Adrenal gland (tissue), 12 donors: Measurements from ENCODE around the gene RBM34. TPM values are rescaled to one million over a fixed set of nuclear protein-coding genes. Genes with fewer than 3 reads are reported as not detected.

Experiments used
- DNase-seq, 7 donors: peaks; one replicate each; pipeline ENCODE4 v3.0.0-alpha.2; 2019 to 2020
- H3K27ac ChIP-seq, 5 donors: fragments of 200-600 bp; sonication (generic) in 4 of 5; 1 replicate in 3 of 5; 2 replicates in 2 of 5; pipeline versions ENCODE4 v1.5.1 to v1.8.0; 2016 to 2020; ENCODE audit warnings: mild to moderate bottlenecking in 1 of 5
- H3K27me3 ChIP-seq: fragments of 200-600 bp; 2 replicates; pipeline ENCODE4 v1.8.0; 2021
- H3K36me3 ChIP-seq, 2 donors: fragments of 200-600 bp; replicated peaks in 1 of 2; 1 replicate in 1 of 2; 2 replicates in 1 of 2; pipeline versions ENCODE4 v1.5.1 to v1.8.0; 2018 to 2022
- H3K4me1 ChIP-seq, 2 donors: fragments of 200-600 bp; replicated peaks in 1 of 2; 1 replicate in 1 of 2; 2 replicates in 1 of 2; pipeline versions ENCODE4 v1.5.1 to v1.8.0; 2018 to 2021
- H3K4me3 ChIP-seq, 4 donors: fragments of 200-600 bp; sonication (generic) in 3 of 4; one replicate each; pipeline ENCODE4 v1.5.1; 2016 to 2018
- H3K9me3 ChIP-seq, 3 donors: fragments of 200-600 bp; sonication (generic) in 1 of 3; replicated peaks in 1 of 3; 1 replicate in 2 of 3; 2 replicates in 1 of 3; pipeline versions ENCODE4 v1.5.1 to v1.8.0; 2016 to 2021
- POLR2A ChIP-seq, 2 donors: fragments of 450-650 bp; IDR thresholded peaks; one replicate each; pipeline ENCODE4 v1.6.1; 2017; ENCODE audit warnings: antibody characterized with exemption in 2 of 2, mild to moderate bottlenecking in 2 of 2, moderate library complexity in 1 of 2
- WGBS, 4 donors: extraction: QIAGEN DNeasy Blood & Tissue Kit in 2 of 4; methylation state at CpG; one replicate each; pipeline versions ENCODE4 v1.1.5 to v1.1.7; 2013 to 2017; 5-methylcytosine and 5-hydroxymethylcytosine counted together
- intact Hi-C, 2 donors: fragments of 100-400 bp; cut with DNase I; formaldehyde crosslinking; loops; one replicate each; pipeline versions ENCODE4 v1.14.1 to v1.15.0; 2022 to 2023
- polyA plus RNA-seq, 3 donors: library from polyadenylated mRNA; stranded (reverse); fragments of 200-250 nt in 2 of 3; fragments of 350-450 nt in 1 of 3; fragmentation: Illumina TruSeq in 1 of 3; extraction: RNeasy Lipid Tissue Mini Kit (QIAGEN cat#74804) in 1 of 3; gene quantifications; one replicate each; pipeline ENCODE4 v1.2.3, GENCODE V29; 2013 to 2014
- total RNA-seq, 9 donors: library from RNA; depleted of rRNA in 4 of 9; stranded (reverse); fragments of >200 nt in 4 of 9; fragments of 120-200 nt in 1 of 9; fragmentation: NEBNext Ultra II Directional in 1 of 9; extraction: Animal tissue kit (Norgen Biotek cat#: 25700) in 1 of 9; gene quantifications; one replicate each; pipeline versions ENCODE4 v1.1.0 to v1.2.4, GENCODE V29; 2013 to 2023
- TF ChIP-seq, protein P1 (sequence below), 6 experiments: fragments of 450-650 bp in 4 of 6; fragments of 200-600 bp in 2 of 6; sonication (generic) in 1 of 6; IDR thresholded peaks; 1 replicate in 5 of 6; 2 replicates in 1 of 6; pipeline versions ENCODE4 v1.5.1 to v1.8.0; 2016 to 2021; ENCODE audit warnings: antibody characterized with exemption in 6 of 6, mild to moderate bottlenecking in 2 of 6, moderate library complexity in 1 of 6
- donor health status: healthy with polysubstance abuse.
- donor health status: Bipolar disorder and iron deficiency.
- donor health status: DM: yes; HTN: yes; CAD: no.
- donor health status: DM: no; HTN: no; CAD: no.
- donor health status: DM: no; HTN: no; CAD: no.
- donor health status: DM: yes; HTN: yes; CAD: no.

RBM34 gene
- total and polyA plus RNA-seq, 12 donors: 16.6 to 181 (median 63.2) TPM

DNA sequence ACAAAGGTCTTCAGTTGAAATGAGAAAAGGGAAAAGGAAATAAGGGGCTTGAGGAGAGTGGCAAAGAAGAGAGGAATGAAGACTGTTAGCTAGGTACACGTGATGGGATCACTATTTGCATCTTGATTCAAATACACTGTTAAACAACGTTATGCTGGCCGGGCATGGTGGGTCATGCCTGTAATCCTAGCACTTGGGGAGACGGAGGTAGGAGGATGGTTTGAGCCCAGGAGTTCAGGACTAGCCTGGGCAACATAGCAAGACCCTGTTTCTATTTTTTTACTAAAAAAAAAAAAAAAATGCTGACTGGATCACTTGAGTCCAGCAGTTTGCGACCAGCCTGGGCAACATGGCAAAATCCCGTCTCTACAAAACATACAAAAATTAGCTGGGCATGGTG lies 2.4 kb downstream of the RBM34 start:
- Histone ChIP-seq H3K4me3 (no peak overlapping the region), H3K27me3 (no peaks in the 10 kb centered on the region), H3K4me1 (peaks cover 4 to 10% of the 10 kb centered on the region in 2 donors), H3K36me3 (peaks cover 0 to 38% of the 10 kb centered on the region in 2 donors), H3K27ac (no peak overlapping the region), H3K9me3 (no peaks in the 10 kb centered on the region)
- intact Hi-C loops: no loop called here
- WGBS, 4 donors: 93 to 99% (median 97%) methylated on average over 6 of the region's 6 CpGs
- DNase-seq: no peak
- TF ChIP-seq POLR2A (IDR thresholded peaks at IDR 0.05): no peak
- TF ChIP-seq, protein P1, sequence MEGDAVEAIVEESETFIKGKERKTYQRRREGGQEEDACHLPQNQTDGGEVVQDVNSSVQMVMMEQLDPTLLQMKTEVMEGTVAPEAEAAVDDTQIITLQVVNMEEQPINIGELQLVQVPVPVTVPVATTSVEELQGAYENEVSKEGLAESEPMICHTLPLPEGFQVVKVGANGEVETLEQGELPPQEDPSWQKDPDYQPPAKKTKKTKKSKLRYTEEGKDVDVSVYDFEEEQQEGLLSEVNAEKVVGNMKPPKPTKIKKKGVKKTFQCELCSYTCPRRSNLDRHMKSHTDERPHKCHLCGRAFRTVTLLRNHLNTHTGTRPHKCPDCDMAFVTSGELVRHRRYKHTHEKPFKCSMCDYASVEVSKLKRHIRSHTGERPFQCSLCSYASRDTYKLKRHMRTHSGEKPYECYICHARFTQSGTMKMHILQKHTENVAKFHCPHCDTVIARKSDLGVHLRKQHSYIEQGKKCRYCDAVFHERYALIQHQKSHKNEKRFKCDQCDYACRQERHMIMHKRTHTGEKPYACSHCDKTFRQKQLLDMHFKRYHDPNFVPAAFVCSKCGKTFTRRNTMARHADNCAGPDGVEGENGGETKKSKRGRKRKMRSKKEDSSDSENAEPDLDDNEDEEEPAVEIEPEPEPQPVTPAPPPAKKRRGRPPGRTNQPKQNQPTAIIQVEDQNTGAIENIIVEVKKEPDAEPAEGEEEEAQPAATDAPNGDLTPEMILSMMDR (IDR thresholded peaks at IDR 0.05): no peak

DNA sequence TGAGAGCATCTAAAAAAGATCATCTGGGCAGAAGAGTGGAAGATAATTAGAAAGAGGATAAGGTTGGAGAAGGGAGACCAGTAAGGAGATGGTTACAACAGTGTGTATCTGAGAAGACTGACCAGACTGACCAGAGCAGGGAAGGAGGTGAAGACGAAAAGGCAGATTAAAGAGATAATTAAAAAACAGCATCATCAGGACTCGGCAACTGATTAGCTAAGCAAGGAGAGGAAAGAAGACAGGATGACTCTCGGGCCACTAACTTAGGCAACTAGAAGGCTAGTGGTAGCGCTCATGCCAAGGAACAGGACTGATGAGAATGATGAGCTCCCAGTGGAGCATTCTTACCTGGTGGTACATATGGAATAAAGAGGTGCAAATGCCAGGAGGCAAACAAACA lies 3.9 kb downstream of the RBM34 start:
- DNase-seq: no peak
- peaks cover 0 to 51% of the 10 kb centered on the region in 2 donors for H3K36me3 ChIP-seq
- intact Hi-C loops: no loop called here

DNA sequence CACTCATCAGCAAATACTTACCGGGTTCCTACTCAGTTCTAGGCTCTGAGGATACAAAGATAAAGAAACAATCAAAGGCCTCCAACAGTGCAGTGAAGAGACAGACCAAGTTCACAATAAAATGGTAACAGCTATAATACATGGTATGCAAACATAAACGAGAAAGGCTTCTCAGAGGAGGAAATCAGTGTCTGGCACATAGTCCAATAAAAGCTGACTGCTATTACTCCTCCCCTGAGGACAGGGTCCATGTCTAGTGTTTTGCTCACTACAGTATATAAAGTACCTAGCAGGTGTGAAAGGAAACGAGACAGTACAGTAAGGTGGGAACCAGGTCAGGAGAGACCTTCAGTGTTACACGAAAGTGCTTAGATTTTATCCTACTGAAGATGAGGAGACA lies 4.3 kb downstream of the RBM34 start:
- Histone ChIP-seq H3K27me3 (no peaks in the 10 kb centered on the region), H3K4me3 (no peak overlapping the region), H3K27ac (no peak overlapping the region), H3K36me3 (peaks cover 0 to 54% of the 10 kb centered on the region in 2 donors), H3K9me3 (no peaks in the 10 kb centered on the region), H3K4me1 (peaks cover 4 to 10% of the 10 kb centered on the region in 2 donors)
- intact Hi-C loops: no loop called here
- TF ChIP-seq, protein P1 (IDR thresholded peaks at IDR 0.05): no peak
- TF ChIP-seq POLR2A (IDR thresholded peaks at IDR 0.05): no peak
- WGBS, 4 donors: 80 to 86% (median 81%) methylated on average over 4 of the region's 4 CpGs
- no peak for DNase-seq

More for the DNA sequence above, 3.9 kb downstream of the RBM34 start:
- Histone ChIP-seq H3K9me3 (no peaks in the 10 kb centered on the region), H3K4me1 (peaks cover 4 to 10% of the 10 kb centered on the region in 2 donors), H3K27ac (no peak overlapping the region), H3K27me3 (no peaks in the 10 kb centered on the region), H3K4me3 (no peak overlapping the region)
- TF ChIP-seq, protein P1 (IDR thresholded peaks at IDR 0.05): no peak
- TF ChIP-seq POLR2A (IDR thresholded peaks at IDR 0.05): no peak
- 90 to 97% (median 94%) methylated on average over 4 of the region's 4 CpGs for whole genome bisulfite sequencing, 4 donors

DNA sequence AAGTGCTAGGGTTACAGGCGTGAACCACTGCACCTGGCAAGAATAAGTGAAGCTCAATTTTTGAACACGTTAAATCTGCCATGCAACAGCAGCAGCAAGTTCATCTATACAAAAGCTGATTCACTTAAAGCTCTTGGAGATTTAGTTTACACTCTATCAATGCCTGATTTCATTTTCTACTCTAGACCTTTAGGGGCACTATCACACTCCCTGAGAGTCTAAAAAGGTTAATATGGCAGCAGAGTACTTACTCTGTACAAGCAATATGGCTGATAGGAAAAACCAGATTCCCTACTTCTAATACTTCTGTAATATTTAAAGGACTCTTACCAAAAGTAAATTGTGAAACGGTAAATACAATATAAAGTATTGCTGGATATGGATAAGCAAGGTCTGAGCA lies 4.8 kb downstream of the RBM34 start:
- Histone ChIP-seq H3K9me3 (no peaks in the 10 kb centered on the region), H3K36me3 (peaks cover 0 to 55% of the 10 kb centered on the region in 2 donors), H3K27me3 (no peaks in the 10 kb centered on the region), H3K27ac (no peak overlapping the region), H3K4me1 (peaks cover 4 to 10% of the 10 kb centered on the region in 2 donors), H3K4me3 (no peak overlapping the region)
- TF ChIP-seq, protein P1 (IDR thresholded peaks at IDR 0.05): no peak
- TF ChIP-seq POLR2A (IDR thresholded peaks at IDR 0.05): no peak
- no peak for DNase-seq
- intact Hi-C loops: no loop called here
- WGBS, 4 donors: 91 to 96% (median 93%) methylated on average over 3 of the region's 3 CpGs
